ENCODE measurements around the gene LMO2. TPM values are rescaled to one million over a fixed set of nuclear protein-coding genes. Genes with fewer than 3 reads are reported as not detected.

The LMO2 gene
- total RNA-seq, 1 experiment from 2014 or later = 0.33 TPM

DNA sequence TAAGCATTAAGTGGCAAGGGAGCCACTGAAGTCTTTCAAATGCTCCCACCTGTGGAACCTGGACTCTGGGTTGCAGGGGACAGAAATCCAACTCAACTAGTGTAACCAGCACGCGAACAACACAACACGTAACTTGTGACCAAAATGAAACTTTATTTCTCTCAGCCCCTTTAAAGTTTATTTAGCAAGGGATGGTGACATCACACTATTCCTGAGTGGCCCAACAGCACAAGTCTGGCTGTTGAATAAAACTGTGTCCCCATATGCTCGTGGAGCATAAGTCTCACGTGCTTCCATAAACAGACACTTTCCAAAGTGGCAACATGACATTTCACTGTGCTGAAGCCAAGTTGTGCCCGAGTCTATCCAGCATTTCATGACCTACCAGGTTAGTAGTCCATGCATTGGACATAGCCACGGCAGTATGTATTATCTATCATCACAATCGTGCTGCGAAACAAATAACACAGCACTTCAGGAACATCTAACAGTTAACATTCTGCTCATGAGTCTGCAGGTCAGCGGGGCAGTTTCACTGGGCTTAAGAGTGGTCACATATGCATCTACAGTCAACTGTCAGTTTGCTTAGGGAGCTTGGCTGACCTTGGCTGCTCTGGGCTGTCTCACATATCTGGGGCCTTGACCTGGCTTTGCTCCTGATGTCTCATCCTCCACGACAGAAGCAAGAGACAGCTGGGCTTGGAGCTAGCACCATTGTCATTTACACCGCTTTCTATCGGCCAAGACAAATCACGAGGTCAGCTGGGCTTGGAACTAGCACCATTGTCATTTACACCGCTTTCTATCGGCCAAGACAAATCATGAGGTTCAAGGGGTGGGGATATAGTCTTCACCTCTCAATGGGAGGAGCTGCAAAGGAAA, 35.0 kb upstream of the LMO2 start:
- no peak overlapping the region for H2AFZ ChIP-seq (ENCODE audit: low read length)
- H3K79me1 ChIP-seq (ENCODE audit: insufficient read depth, low read depth, low read length, poor library complexity, severe bottlenecking) = no peaks in the 10 kb centered on the region
- no peaks in the 10 kb centered on the region for H3K27me3 ChIP-seq (ENCODE audit: insufficient read depth, low read length)
- no peak for DNase-seq
- peaks cover 1% of the 10 kb centered on the region; the same call in 1 of the 2 replicates for H3K27me3 Mint-ChIP-seq (ENCODE audit: low read depth)
- TF ChIP-seq, protein P1, sequence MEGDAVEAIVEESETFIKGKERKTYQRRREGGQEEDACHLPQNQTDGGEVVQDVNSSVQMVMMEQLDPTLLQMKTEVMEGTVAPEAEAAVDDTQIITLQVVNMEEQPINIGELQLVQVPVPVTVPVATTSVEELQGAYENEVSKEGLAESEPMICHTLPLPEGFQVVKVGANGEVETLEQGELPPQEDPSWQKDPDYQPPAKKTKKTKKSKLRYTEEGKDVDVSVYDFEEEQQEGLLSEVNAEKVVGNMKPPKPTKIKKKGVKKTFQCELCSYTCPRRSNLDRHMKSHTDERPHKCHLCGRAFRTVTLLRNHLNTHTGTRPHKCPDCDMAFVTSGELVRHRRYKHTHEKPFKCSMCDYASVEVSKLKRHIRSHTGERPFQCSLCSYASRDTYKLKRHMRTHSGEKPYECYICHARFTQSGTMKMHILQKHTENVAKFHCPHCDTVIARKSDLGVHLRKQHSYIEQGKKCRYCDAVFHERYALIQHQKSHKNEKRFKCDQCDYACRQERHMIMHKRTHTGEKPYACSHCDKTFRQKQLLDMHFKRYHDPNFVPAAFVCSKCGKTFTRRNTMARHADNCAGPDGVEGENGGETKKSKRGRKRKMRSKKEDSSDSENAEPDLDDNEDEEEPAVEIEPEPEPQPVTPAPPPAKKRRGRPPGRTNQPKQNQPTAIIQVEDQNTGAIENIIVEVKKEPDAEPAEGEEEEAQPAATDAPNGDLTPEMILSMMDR (conservative IDR thresholded peaks at IDR 0.05) = no peak
- peaks cover 2 to 6% of the 10 kb centered on the region in 2 experiments for H3K9me3 Mint-ChIP-seq
- H3K27ac Mint-ChIP-seq = 0 out of 7 replicates have a peak overlapping the region, but pooled peaks of 1 of the 3 experiments have one; percentile 8
- H2BK5ac ChIP-seq (ENCODE audit: insufficient read length, low read length) = no peak overlapping the region
- H3K4me2 ChIP-seq (ENCODE audit: insufficient read depth, insufficient read length, low read length) = no peak overlapping the region
- no peaks in the 10 kb centered on the region for H3K9me3 ChIP-seq (ENCODE audit: control insufficient read depth, low read depth, low read length)
- no peak overlapping the region for H4K91ac ChIP-seq (ENCODE audit: insufficient read length, low read depth, low read length)
- no peaks in the 10 kb centered on the region for H3K79me2 ChIP-seq (ENCODE audit: insufficient read depth, low read length)
- peaks cover 3% of the 10 kb centered on the region for H3K4me1 ChIP-seq (ENCODE audit: insufficient read depth, low read length)
- no peak overlapping the region for H4K5ac ChIP-seq (ENCODE audit: insufficient read length, low read depth, low read length)
- no peak overlapping the region for H2BK20ac ChIP-seq (ENCODE audit: low read depth, low read length, poor library complexity, severe bottlenecking)
- no peak overlapping the region for H3K18ac ChIP-seq (ENCODE audit: insufficient read length, low read depth, low read length)
- H2BK120ac ChIP-seq (ENCODE audit: low read depth, low read length, poor library complexity, severe bottlenecking) = no peak overlapping the region
- no peak overlapping the region for H2BK15ac ChIP-seq (ENCODE audit: low read depth, low read length)
- no peak overlapping the region for H3K4ac ChIP-seq (ENCODE audit: low read depth, low read length)
- no peak overlapping the region for H3K23ac ChIP-seq (ENCODE audit: insufficient read length, low read depth, low read length)
- no peaks in the 10 kb centered on the region for H4K20me1 ChIP-seq (ENCODE audit: control insufficient read depth, insufficient read depth, insufficient read length)
- H3K4me3 Mint-ChIP-seq = no peak overlapping the region
- H3K36me3 Mint-ChIP-seq (ENCODE audit: insufficient read depth in 1 of 3, low read depth in 3 of 3) = peaks cover 0 to 3% (median 2%) of the 10 kb centered on the region in 3 experiments; a peak in 3 of 7 replicates
- no peak overlapping the region for H3K56ac ChIP-seq (ENCODE audit: insufficient read length, low read depth, low read length)
- no peak overlapping the region for H4K8ac ChIP-seq (replicated peaks; ENCODE audit: insufficient read length, low read depth, low read length)
- H3K23me2 ChIP-seq (ENCODE audit: insufficient read length, low read depth, low read length, poor library complexity, severe bottlenecking) = no peaks in the 10 kb centered on the region
- no peak overlapping the region for H2AK5ac ChIP-seq (ENCODE audit: insufficient read length, low read length)
- WGBS (ENCODE audit: extremely low coverage, insufficient read length, low lambda C conversion rate) = no CpG with 5 or more reads among the region's 16 CpGs
- no peak overlapping the region for H3K9ac ChIP-seq (ENCODE audit: extremely low read depth, insufficient read length, low read length)
- peaks cover 14 to 16% of the 10 kb centered on the region in 2 experiments for H3K4me1 Mint-ChIP-seq
- no peak overlapping the region for H3T11ph ChIP-seq (ENCODE audit: low read length)
- no peak overlapping the region for H3K27ac ChIP-seq (ENCODE audit: insufficient read length, low read depth, low read length)
- no peak overlapping the region for H2BK12ac ChIP-seq (ENCODE audit: insufficient read length, low read depth, low read length)
- H3K14ac ChIP-seq (ENCODE audit: insufficient read depth, low read length) = no peak overlapping the region

All from H9 (cell line).